ENCODE measurements around the gene FARP2. TPM values are rescaled to one million over a fixed set of nuclear protein-coding genes. Genes with fewer than 3 reads are reported as not detected.
"Not testable (repeated sequence)": the region's sequence is repeated elsewhere in the genome, so short reads cannot be mapped to it uniquely, and the experiment has no call there.

Gene FARP2
- total RNA-seq, result 44.6 TPM
- long read RNA-seq, full-length matches to known transcripts, result 6 of 25 reads
- long read RNA-seq, partial matches to known transcripts, result 10 of 25 reads
- long read RNA-seq, other reads (novel, unspliced or antisense), result 9 of 25 reads

- DNase-seq (ENCODE audit: low spot score), result peak; percentile 99
Observed at GRCh38 chr2:241355983-241356870, at the start of gene FARP2. TSS of gene FARP2 (plus strand) at chr2:241356285. CDS start at chr2:241373108, 16,823 bp downstream.

GRCh38 chr2:241307055-241307454 lies 49.0 kb upstream of the FARP2 start:
- no peak for DNase-seq (ENCODE audit: low spot score)

- no peak for DNase-seq (ENCODE audit: low spot score)
Observed at GRCh38 chr2:241308267-241308666, 47.8 kb upstream of the FARP2 start.

GRCh38 chr2:241308832-241309500 lies 47.1 kb upstream of the FARP2 start:
- DNase-seq (ENCODE audit: low spot score), result no peak

- DNase-seq (ENCODE audit: low spot score), result no peak
Observed at GRCh38 chr2:241309684-241310117, 46.4 kb upstream of the FARP2 start.

GRCh38 chr2:241310917-241311566 lies 45.0 kb upstream of the FARP2 start:
- DNase-seq (ENCODE audit: low spot score), result no peak

GRCh38 chr2:241312082-241312481 lies 44.0 kb upstream of the FARP2 start:
- DNase-seq (ENCODE audit: low spot score), result no peak

GRCh38 chr2:241313543-241314095 lies 42.5 kb upstream of the FARP2 start:
- no peak for DNase-seq (ENCODE audit: low spot score)

GRCh38 chr2:241314226-241315092 lies 41.6 kb upstream of the FARP2 start:
- DNase-seq (ENCODE audit: low spot score), result no peak

- DNase-seq (ENCODE audit: low spot score), result peak; percentile 100
Observed at GRCh38 chr2:241315093-241315878, 40.8 kb upstream of the FARP2 start, which contains the start of gene HDLBP. TSS of gene HDLBP (minus strand) at chr2:241315672. CDS start at chr2:241266869, 48,803 bp downstream.

GRCh38 chr2:241315879-241316631 lies 40.0 kb upstream of the FARP2 start, which contains the start of gene SEPTIN2:
TSS of gene SEPTIN2 (plus strand) at chr2:241315925. CDS start at chr2:241324233, 8,308 bp downstream.
- peak; percentile 94 for DNase-seq (ENCODE audit: low spot score)

- DNase-seq (ENCODE audit: low spot score), result no peak
Observed at GRCh38 chr2:241316825-241317224, 39.3 kb upstream of the FARP2 start.

GRCh38 chr2:241317391-241317790 lies 38.7 kb upstream of the FARP2 start:
- DNase-seq (ENCODE audit: low spot score), result no peak

- DNase-seq (ENCODE audit: low spot score), result not testable (repeated sequence)
Observed at GRCh38 chr2:241318830-241319229, 37.3 kb upstream of the FARP2 start.

GRCh38 chr2:241320394-241320793 lies 35.7 kb upstream of the FARP2 start:
- no peak for DNase-seq (ENCODE audit: low spot score)

GRCh38 chr2:241321033-241321432 lies 35.1 kb upstream of the FARP2 start:
- DNase-seq (ENCODE audit: low spot score), result no peak

GRCh38 chr2:241321886-241322285 lies 34.2 kb upstream of the FARP2 start:
- DNase-seq (ENCODE audit: low spot score), result no peak

- DNase-seq (ENCODE audit: low spot score), result no peak
Observed at GRCh38 chr2:241323778-241324177, 32.3 kb upstream of the FARP2 start.
